ENCODE measurements around the gene ZNF593.

The ZNF593 gene

GRCh38 chr1:26164861-26165842 is 4.6 kb upstream of the ZNF593 start:
- ATAC-seq: no peak
- TF ChIP-seq CREB5 (CRISPR knock-in tag; IDR thresholded peaks at IDR 0.05; ENCODE audit: low read depth): no peak

DNA sequence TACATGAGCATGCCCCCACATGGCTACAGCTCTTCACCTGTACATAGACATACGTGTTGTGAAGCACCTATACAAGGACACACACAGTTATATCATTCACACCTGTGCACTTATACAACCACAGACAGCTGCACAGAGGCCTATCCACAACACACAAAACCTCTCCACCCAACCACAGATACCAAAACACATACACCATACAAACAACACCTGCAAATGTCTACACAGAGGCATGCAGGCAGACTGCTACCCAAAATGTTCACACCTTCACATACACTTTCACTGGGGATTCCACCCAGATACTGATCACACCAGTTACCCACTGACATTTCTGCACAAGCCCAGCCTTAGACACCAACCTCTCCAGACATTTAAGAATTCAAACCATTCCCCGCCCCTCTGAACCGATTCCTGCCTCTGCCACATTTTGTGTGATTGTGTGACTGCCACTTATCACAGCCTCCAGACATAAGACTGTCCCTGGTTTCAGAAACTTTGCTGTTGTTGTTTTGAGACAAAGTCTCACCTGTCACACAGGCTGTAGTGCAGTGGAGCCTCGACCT is 2.9 kb upstream of the ZNF593 start:
- no peak for ATAC-seq
- TF ChIP-seq GLIS3 (CRISPR knock-in tag; IDR thresholded peaks at IDR 0.05) (no peak), TCF4 (CRISPR knock-in tag; IDR thresholded peaks at IDR 0.05; ENCODE audit: borderline replicate concordance) (no peak), PATZ1 (CRISPR knock-in tag; IDR thresholded peaks at IDR 0.05; ENCODE audit: borderline replicate concordance) (no peak), ISL1 (CRISPR knock-in tag; IDR thresholded peaks at IDR 0.05) (no peak), CSRNP3 (CRISPR knock-in tag; IDR thresholded peaks at IDR 0.05) (no peak), OSR1 (CRISPR knock-in tag; IDR thresholded peaks at IDR 0.05) (no peak), PPARA (CRISPR knock-in tag; IDR thresholded peaks at IDR 0.05; ENCODE audit: borderline replicate concordance) (no peak), ZFP30 (CRISPR knock-in tag; IDR thresholded peaks at IDR 0.05) (no peak), RARB (CRISPR knock-in tag; IDR thresholded peaks at IDR 0.05) (no peak), ZFP3 (CRISPR knock-in tag; IDR thresholded peaks at IDR 0.05) (no peak), ZNF8 (CRISPR knock-in tag; IDR thresholded peaks at IDR 0.05) (no peak), CREB5 (CRISPR knock-in tag; IDR thresholded peaks at IDR 0.05; ENCODE audit: low read depth) (no peak), TOX (CRISPR knock-in tag; IDR thresholded peaks at IDR 0.05; ENCODE audit: borderline replicate concordance) (no peak), ZNF565 (CRISPR knock-in tag; conservative IDR thresholded peaks at IDR 0.05; ENCODE audit: low read depth) (no peak), ZNF70 (CRISPR knock-in tag; IDR thresholded peaks at IDR 0.05) (no peak)
- TF ChIP-seq, protein P1, sequence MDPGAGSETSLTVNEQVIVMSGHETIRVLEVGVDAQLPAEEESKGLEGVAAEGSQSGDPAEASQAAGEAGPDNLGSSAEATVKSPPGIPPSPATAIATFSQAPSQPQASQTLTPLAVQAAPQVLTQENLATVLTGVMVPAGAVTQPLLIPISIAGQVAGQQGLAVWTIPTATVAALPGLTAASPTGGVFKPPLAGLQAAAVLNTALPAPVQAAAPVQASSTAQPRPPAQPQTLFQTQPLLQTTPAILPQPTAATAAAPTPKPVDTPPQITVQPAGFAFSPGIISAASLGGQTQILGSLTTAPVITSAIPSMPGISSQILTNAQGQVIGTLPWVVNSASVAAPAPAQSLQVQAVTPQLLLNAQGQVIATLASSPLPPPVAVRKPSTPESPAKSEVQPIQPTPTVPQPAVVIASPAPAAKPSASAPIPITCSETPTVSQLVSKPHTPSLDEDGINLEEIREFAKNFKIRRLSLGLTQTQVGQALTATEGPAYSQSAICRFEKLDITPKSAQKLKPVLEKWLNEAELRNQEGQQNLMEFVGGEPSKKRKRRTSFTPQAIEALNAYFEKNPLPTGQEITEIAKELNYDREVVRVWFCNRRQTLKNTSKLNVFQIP (CRISPR knock-in tag; IDR thresholded peaks at IDR 0.05; ENCODE audit: borderline replicate concordance, low read depth): no peak

- ATAC-seq: no peak
- TF ChIP-seq ARNTL (CRISPR knock-in tag; IDR thresholded peaks at IDR 0.05; ENCODE audit: borderline replicate concordance, low read depth) (no peak), ZNF565 (CRISPR knock-in tag; conservative IDR thresholded peaks at IDR 0.05; ENCODE audit: low read depth) (no peak), ZFP30 (CRISPR knock-in tag; IDR thresholded peaks at IDR 0.05) (no peak), CSDC2 (CRISPR knock-in tag; IDR thresholded peaks at IDR 0.05) (no peak), TOX (CRISPR knock-in tag; IDR thresholded peaks at IDR 0.05; ENCODE audit: borderline replicate concordance) (no peak)
- TF ChIP-seq, protein P1 (CRISPR knock-in tag; IDR thresholded peaks at IDR 0.05; ENCODE audit: borderline replicate concordance, low read depth): no peak
These were observed 1.1 kb upstream of the ZNF593 start, which contains the start of gene C1orf232 for GRCh38 chr1:26168410-26169197. Gene C1orf232, minus strand, starts transcription at chr1:26168963. Its CDS starts 464 bp downstream, at chr1:26168499.
